HAP-1 (cell line): ENCODE data around the gene ZDHHC7.

ENCODE experiments used
- DNase-seq, 2 experiments: peaks; one replicate each; pipeline ENCODE4 v3.0.0-alpha.2; 2016 to 2020; ENCODE audit warnings: low spot score in 2 of 2
- H3K27me3 ChIP-seq: fragments of 250-450 bp; sonication (Bioruptor Pico); 2 replicates; pipeline ENCODE4 v1.5.1; 2020; ENCODE audit warnings: low read depth, mild to moderate bottlenecking, moderate library complexity
- H3K36me3 ChIP-seq: fragments of 250-450 bp; sonication (Bioruptor Pico); replicated peaks from 2 replicates; pipeline ENCODE4 v1.5.1; 2020; ENCODE audit warnings: mild to moderate bottlenecking
- H3K4me1 ChIP-seq: fragments of 250-450 bp; sonication (Bioruptor Pico); 2 replicates; pipeline ENCODE4 v1.5.1; 2020; ENCODE audit warnings: mild to moderate bottlenecking
- H3K4me3 ChIP-seq: fragments of 250-450 bp; sonication (Bioruptor Pico); 2 replicates; pipeline ENCODE4 v1.5.1; 2020; ENCODE audit warnings: mild to moderate bottlenecking, moderate library complexity
- H3K9me3 ChIP-seq: fragments of 250-450 bp; sonication (Bioruptor Pico); 2 replicates; pipeline ENCODE4 v1.5.1; 2020; ENCODE audit warnings: mild to moderate bottlenecking, moderate library complexity
- in situ Hi-C: fragments of 300-500 bp; cut with MboI; formaldehyde crosslinking; loops from 3 replicates; pipeline ENCODE4 v1.14.3; 2020; ENCODE audit warnings: low sequenced_read_pairs, inconsistent platforms, mixed read lengths

ZDHHC7 gene

GRCh38 chr16:85019659-85020245, 8.4 kb upstream of the ZDHHC7 start:
- Histone ChIP-seq H3K27me3 (peaks cover 13% of the 10 kb centered on the region), H3K4me1 (no peaks in the 10 kb centered on the region), H3K4me3 (no peak overlapping the region), H3K36me3 (no peaks in the 10 kb centered on the region), H3K9me3 (no peaks in the 10 kb centered on the region)
- in situ Hi-C loops, result no loop called here
- no peak for DNase-seq

GRCh38 chr16:85018529-85019236, 7.3 kb upstream of the ZDHHC7 start:
- no peak overlapping the region for H3K4me3 ChIP-seq
- H3K27me3 ChIP-seq, result peaks cover 13% of the 10 kb centered on the region
- in situ Hi-C loops, result no loop called here
- DNase-seq, result no peak
- H3K4me1 ChIP-seq, result no peaks in the 10 kb centered on the region
- no peaks in the 10 kb centered on the region for H3K9me3 ChIP-seq
- H3K36me3 ChIP-seq, result no peaks in the 10 kb centered on the region

- no peak for DNase-seq
- H3K36me3 ChIP-seq, result no peaks in the 10 kb centered on the region
- H3K4me3 ChIP-seq, result no peak overlapping the region
- H3K4me1 ChIP-seq, result no peaks in the 10 kb centered on the region
- peaks cover 13% of the 10 kb centered on the region for H3K27me3 ChIP-seq
- no peaks in the 10 kb centered on the region for H3K9me3 ChIP-seq
- in situ Hi-C loops, result no loop called here
These were observed 6.3 kb upstream of the ZDHHC7 start for GRCh38 chr16:85017633-85018032.

- no peaks in the 10 kb centered on the region for H3K4me1 ChIP-seq
- in situ Hi-C loops, result no loop called here
- H3K9me3 ChIP-seq, result no peaks in the 10 kb centered on the region
- no peak for DNase-seq
- H3K27me3 ChIP-seq, result peaks cover 13% of the 10 kb centered on the region
- H3K4me3 ChIP-seq, result no peak overlapping the region
- no peaks in the 10 kb centered on the region for H3K36me3 ChIP-seq
These were observed 5.8 kb upstream of the ZDHHC7 start for GRCh38 chr16:85017151-85017550.

GRCh38 chr16:85015481-85016187, 4.3 kb upstream of the ZDHHC7 start:
- Histone ChIP-seq H3K36me3 (no peaks in the 10 kb centered on the region), H3K4me3 (no peak overlapping the region), H3K27me3 (peaks cover 13% of the 10 kb centered on the region), H3K4me1 (peaks cover 3% of the 10 kb centered on the region; the same call in 1 of the 2 replicates), H3K9me3 (no peaks in the 10 kb centered on the region)
- no peak for DNase-seq
- in situ Hi-C loops, result no loop called here

- no peak for DNase-seq
- Histone ChIP-seq H3K27me3 (peaks cover 13% of the 10 kb centered on the region), H3K36me3 (no peaks in the 10 kb centered on the region), H3K9me3 (no peaks in the 10 kb centered on the region), H3K4me3 (no peak overlapping the region), H3K4me1 (peaks cover 7% of the 10 kb centered on the region)
- in situ Hi-C loops, result no loop called here
These were observed 3.0 kb upstream of the ZDHHC7 start for GRCh38 chr16:85014311-85014710.

GRCh38 chr16:85011846-85012284, 530 bp upstream of the ZDHHC7 start:
- Histone ChIP-seq H3K4me3 (peak overlapping the region; percentile 94), H3K9me3 (no peaks in the 10 kb centered on the region), H3K27me3 (no peaks in the 10 kb centered on the region), H3K4me1 (peaks cover 11% of the 10 kb centered on the region), H3K36me3 (0 out of 2 replicates have a peak, but pooled peaks cover 5% of the 10 kb centered on the region)
- in situ Hi-C loops, result no loop called here
- DNase-seq, result no peak

- Histone ChIP-seq H3K27me3 (no peaks in the 10 kb centered on the region), H3K9me3 (no peaks in the 10 kb centered on the region), H3K4me1 (peaks cover 11% of the 10 kb centered on the region), H3K4me3 (peak overlapping the region; percentile 94), H3K36me3 (0 out of 2 replicates have a peak, but pooled peaks cover 5% of the 10 kb centered on the region)
- DNase-seq, result no peak
- in situ Hi-C loops, result no loop called here
These were observed 847 bp downstream of the ZDHHC7 start for GRCh38 chr16:85010446-85010930.

- Histone ChIP-seq H3K9me3 (no peaks in the 10 kb centered on the region), H3K4me1 (peaks cover 11% of the 10 kb centered on the region), H3K27me3 (no peaks in the 10 kb centered on the region)
These were observed 3.1 kb downstream of the ZDHHC7 start for GRCh38 chr16:85008271-85008670.

GRCh38 chr16:85007496-85008214, 3.7 kb downstream of the ZDHHC7 start:
- peaks cover 11% of the 10 kb centered on the region for H3K4me1 ChIP-seq
- in situ Hi-C loops, result no loop called here

More at GRCh38 chr16:85008271-85008670, 3.1 kb downstream of the ZDHHC7 start:
- Histone ChIP-seq H3K36me3 (0 out of 2 replicates have a peak, but pooled peaks cover 5% of the 10 kb centered on the region), H3K4me3 (no peak overlapping the region)
- in situ Hi-C loops, result no loop called here
- no peak for DNase-seq

GRCh38 chr16:85006639-85007038, 4.7 kb downstream of the ZDHHC7 start:
- no peak overlapping the region for H3K4me3 ChIP-seq
- no peak for DNase-seq
- H3K27me3 ChIP-seq, result no peaks in the 10 kb centered on the region
- no peaks in the 10 kb centered on the region for H3K9me3 ChIP-seq
- in situ Hi-C loops, result no loop called here
- H3K36me3 ChIP-seq, result 0 out of 2 replicates have a peak, but pooled peaks cover 5% of the 10 kb centered on the region
- peaks cover 8% of the 10 kb centered on the region for H3K4me1 ChIP-seq

More at GRCh38 chr16:85007496-85008214, 3.7 kb downstream of the ZDHHC7 start:
- Histone ChIP-seq H3K36me3 (0 out of 2 replicates have a peak, but pooled peaks cover 5% of the 10 kb centered on the region), H3K9me3 (no peaks in the 10 kb centered on the region), H3K4me3 (no peak overlapping the region), H3K27me3 (no peaks in the 10 kb centered on the region)
- no peak for DNase-seq

- no peaks in the 10 kb centered on the region for H3K9me3 ChIP-seq
- no peaks in the 10 kb centered on the region for H3K27me3 ChIP-seq
- peaks cover 8% of the 10 kb centered on the region for H3K4me1 ChIP-seq
- DNase-seq, result no peak
- H3K4me3 ChIP-seq, result no peak overlapping the region
- peaks cover 8% of the 10 kb centered on the region; the same call in 1 of the 2 replicates for H3K36me3 ChIP-seq
- in situ Hi-C loops, result no loop called here
These were observed 5.9 kb downstream of the ZDHHC7 start for GRCh38 chr16:85005285-85006069.
